ENCODE measurements around the gene NEDD4L.

Gene NEDD4L

GRCh38 chr18:58227361-58227930 is 183.4 kb downstream of the NEDD4L start:
- peak; percentile 65 for DNase-seq
- Histone ChIP-seq H3K9me3 (ENCODE audit: severe bottlenecking) (no peaks in the 10 kb centered on the region), H3K4me3 (ENCODE audit: low read depth, low read length) (peak overlapping the region; percentile 5), H3K27ac (peak overlapping the region; percentile 49), H3K27me3 (ENCODE audit: insufficient read depth, low read depth, severe bottlenecking) (no peaks in the 10 kb centered on the region), H3K36me3 (peaks cover 4% of the 10 kb centered on the region)
- no peak for TF ChIP-seq CTCF (IDR thresholded peaks at IDR 0.05; ENCODE audit: low read depth, low read length)

DNA sequence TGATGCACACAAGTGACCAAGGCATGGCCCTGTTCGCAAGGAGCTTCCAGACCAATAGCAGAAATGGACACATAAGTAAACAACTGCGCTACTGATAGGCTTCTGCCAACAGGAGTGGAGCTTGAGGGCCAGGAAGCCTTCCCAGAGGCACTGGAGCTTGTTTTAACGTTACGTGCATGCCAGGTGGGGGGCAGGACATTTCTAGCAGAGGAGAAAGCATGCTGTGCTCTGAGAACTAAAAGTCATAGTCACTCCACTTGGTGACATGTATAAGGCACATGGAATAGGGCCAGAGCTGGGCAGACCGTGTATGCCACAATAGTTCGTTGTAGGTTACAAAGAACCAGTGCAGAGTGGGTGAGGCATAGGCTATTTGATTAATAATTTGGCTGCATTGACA is 184.2 kb downstream of the NEDD4L start:
- no peak for TF ChIP-seq CTCF (IDR thresholded peaks at IDR 0.05; ENCODE audit: low read depth, low read length)
- peaks cover 4% of the 10 kb centered on the region for H3K36me3 ChIP-seq
- H3K4me3 ChIP-seq (ENCODE audit: low read depth, low read length) = no peak overlapping the region
- DNase-seq = no peak
- H3K9me3 ChIP-seq (ENCODE audit: severe bottlenecking) = no peaks in the 10 kb centered on the region
- no peaks in the 10 kb centered on the region for H3K27me3 ChIP-seq (ENCODE audit: insufficient read depth, low read depth, severe bottlenecking)
- H3K27ac ChIP-seq = peak overlapping the region; percentile 49

GRCh38 chr18:58228762-58229161 is 184.7 kb downstream of the NEDD4L start:
- no peak overlapping the region for H3K4me3 ChIP-seq (ENCODE audit: low read depth, low read length)
- H3K36me3 ChIP-seq = peaks cover 4% of the 10 kb centered on the region
- no peaks in the 10 kb centered on the region for H3K27me3 ChIP-seq (ENCODE audit: insufficient read depth, low read depth, severe bottlenecking)
- peak overlapping the region; percentile 46 for H3K27ac ChIP-seq
- no peak for DNase-seq
- TF ChIP-seq CTCF (IDR thresholded peaks at IDR 0.05; ENCODE audit: low read depth, low read length) = no peak
- H3K9me3 ChIP-seq (ENCODE audit: severe bottlenecking) = no peaks in the 10 kb centered on the region

DNA sequence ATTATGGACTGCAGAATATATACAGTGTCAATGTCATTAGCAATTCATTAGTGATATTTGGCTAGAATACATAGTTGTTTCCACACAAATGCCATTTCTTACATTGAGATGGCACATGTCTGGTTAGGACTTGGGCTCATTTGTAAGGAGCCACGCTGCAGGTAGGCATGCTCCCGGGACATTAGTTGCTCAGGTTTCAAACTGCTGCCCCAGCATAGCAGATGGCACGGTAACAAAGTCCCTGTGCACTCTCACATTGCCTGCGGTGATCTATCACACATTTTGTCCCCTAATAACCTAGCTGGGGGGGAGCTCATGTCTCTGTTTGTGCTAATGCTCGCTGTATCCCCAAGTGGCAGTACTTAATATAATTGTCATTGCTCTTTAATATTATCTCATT is 185.1 kb downstream of the NEDD4L start:
- DNase-seq = peak; percentile 78
- Histone ChIP-seq H3K27me3 (ENCODE audit: insufficient read depth, low read depth, severe bottlenecking) (no peaks in the 10 kb centered on the region), H3K4me3 (ENCODE audit: low read depth, low read length) (no peak overlapping the region), H3K9me3 (ENCODE audit: severe bottlenecking) (no peaks in the 10 kb centered on the region), H3K27ac (peak overlapping the region; percentile 46), H3K36me3 (peaks cover 4% of the 10 kb centered on the region)
- no peak for TF ChIP-seq CTCF (IDR thresholded peaks at IDR 0.05; ENCODE audit: low read depth, low read length)

DNA sequence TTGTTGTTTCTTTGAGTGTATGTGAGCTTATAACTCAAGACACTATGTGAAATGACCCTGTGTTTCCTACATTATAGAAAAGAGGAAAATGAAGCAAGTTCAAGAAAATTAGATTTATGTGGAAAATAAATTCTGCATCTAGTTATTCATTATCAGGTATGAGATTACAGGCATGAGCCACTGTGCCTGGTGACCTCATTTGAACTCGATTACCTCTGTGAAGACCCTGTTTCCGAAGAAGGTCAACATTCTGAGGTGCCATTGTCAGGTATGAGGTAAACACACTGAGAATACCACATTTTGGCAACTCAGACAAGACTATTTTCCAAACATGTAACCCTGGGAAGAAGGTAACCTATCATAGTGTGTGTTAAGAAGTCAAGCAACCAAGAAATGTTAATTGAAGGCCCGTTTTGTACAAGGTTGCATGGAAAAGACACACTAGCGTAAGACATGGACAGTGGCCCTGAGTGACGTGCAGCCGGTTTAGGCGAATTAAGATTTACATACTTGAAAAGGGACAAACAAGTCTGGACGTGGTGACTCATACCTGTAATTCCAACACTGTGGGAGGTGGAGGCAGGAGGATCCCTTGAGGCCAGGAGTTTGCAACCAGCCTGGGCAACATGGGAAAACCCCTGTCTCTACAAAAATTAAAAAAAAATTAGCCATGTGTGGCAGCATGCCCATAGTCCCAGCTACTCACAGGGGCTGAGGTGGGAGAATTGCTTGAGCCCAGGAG is 186.6 kb downstream of the NEDD4L start:
- H3K27me3 ChIP-seq (ENCODE audit: insufficient read depth, low read depth, severe bottlenecking) = no peaks in the 10 kb centered on the region
- no peaks in the 10 kb centered on the region for H3K9me3 ChIP-seq (ENCODE audit: severe bottlenecking)
- H3K36me3 ChIP-seq = peaks cover 4% of the 10 kb centered on the region
- no peak for TF ChIP-seq CTCF (IDR thresholded peaks at IDR 0.05; ENCODE audit: low read depth, low read length)
- no peak for DNase-seq
- H3K4me3 ChIP-seq (ENCODE audit: low read depth, low read length) = no peak overlapping the region
- H3K27ac ChIP-seq = no peak overlapping the region

All from WERI-Rb-1 (cell line).